Measurements from ENCODE around the gene TECTB. TPM values are rescaled to one million over a fixed set of nuclear protein-coding genes. Genes with fewer than 3 reads are reported as not detected.

The TECTB gene
- total RNA-seq, 2 donors from 2014 or later = not detected

DNA sequence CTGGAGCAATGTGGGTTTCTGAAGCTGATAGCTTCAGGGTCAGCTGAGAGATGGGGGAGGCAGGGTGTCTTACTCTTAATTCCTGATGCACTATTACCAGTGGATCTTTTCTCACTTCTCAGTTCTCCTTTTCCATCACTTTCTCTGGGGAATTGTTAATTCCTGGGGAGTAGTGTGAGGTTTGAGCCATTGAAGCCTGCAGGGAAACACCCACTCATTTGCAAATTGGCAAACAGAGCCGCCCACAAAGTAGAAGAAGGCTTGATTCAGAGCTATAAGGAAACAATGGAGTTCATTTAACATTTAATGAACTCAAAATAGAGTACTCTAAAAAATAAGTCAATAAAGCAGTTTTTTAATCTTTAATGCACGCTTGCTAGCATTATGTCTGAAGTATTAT is 4.3 kb upstream of the TECTB start:
- peaks cover 17% of the 10 kb centered on the region for H3K27me3 ChIP-seq (ENCODE audit: control insufficient read depth, insufficient read depth, low read length, poor library complexity, severe bottlenecking)
- Mint-ChIP-seq H3K4me1 (peaks cover 18% of the 10 kb centered on the region), H3K27me3 (ENCODE audit: insufficient read depth) (peaks cover 20% of the 10 kb centered on the region), H3K4me3 (no peak overlapping the region), H3K9me3 (peaks cover 2% of the 10 kb centered on the region), H3K27ac (no peak overlapping the region), H3K36me3 (ENCODE audit: low read depth) (no peaks in the 10 kb centered on the region)
- peaks cover 4% of the 10 kb centered on the region for H3K4me1 ChIP-seq (ENCODE audit: control insufficient read depth, insufficient read depth, low read length)
- no peaks in the 10 kb centered on the region for H3K9me3 ChIP-seq (ENCODE audit: control insufficient read depth, low read length)
- WGBS, 2 experiments (ENCODE audit: insufficient coverage in 1 of 2, insufficient read length in 1 of 2) = 56 to 100% methylated on average over 1 to 2 of the region's 2 CpGs
- no peak overlapping the region for H3K4me3 ChIP-seq (ENCODE audit: low read length)
- no peak overlapping the region for H3K27ac ChIP-seq (ENCODE audit: low read depth, low read length)
- no peaks in the 10 kb centered on the region for H3K36me3 ChIP-seq (ENCODE audit: control insufficient read depth, insufficient read depth, low read length)
- TF ChIP-seq, protein P1, sequence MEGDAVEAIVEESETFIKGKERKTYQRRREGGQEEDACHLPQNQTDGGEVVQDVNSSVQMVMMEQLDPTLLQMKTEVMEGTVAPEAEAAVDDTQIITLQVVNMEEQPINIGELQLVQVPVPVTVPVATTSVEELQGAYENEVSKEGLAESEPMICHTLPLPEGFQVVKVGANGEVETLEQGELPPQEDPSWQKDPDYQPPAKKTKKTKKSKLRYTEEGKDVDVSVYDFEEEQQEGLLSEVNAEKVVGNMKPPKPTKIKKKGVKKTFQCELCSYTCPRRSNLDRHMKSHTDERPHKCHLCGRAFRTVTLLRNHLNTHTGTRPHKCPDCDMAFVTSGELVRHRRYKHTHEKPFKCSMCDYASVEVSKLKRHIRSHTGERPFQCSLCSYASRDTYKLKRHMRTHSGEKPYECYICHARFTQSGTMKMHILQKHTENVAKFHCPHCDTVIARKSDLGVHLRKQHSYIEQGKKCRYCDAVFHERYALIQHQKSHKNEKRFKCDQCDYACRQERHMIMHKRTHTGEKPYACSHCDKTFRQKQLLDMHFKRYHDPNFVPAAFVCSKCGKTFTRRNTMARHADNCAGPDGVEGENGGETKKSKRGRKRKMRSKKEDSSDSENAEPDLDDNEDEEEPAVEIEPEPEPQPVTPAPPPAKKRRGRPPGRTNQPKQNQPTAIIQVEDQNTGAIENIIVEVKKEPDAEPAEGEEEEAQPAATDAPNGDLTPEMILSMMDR (conservative IDR thresholded peaks at IDR 0.05) = no peak
- DNase-seq = no peak
- no peak overlapping the region for H3K9ac ChIP-seq (ENCODE audit: extremely low read depth, low read length, poor library complexity, severe bottlenecking)

DNA sequence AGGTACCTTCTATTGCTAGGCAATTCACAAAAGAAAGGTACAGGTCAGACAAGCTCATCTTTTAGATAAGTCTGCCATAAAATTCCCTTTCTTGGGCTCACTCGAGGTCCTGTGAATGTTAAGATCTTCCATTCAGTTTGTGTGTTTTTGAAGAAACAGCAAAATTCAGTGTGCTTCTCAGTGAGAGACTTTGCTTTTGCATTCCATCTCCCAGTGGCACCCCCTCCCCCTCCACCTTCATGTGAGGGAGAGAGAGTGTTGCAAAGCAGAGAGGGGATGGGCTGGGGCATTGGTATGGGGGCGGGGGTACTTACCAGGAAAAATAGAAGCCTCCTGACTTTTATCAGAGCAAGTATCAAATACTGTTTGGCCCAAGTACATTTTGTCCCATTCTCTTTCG is 3.8 kb upstream of the TECTB start:
- H3K4me1 ChIP-seq (ENCODE audit: control insufficient read depth, insufficient read depth, low read length) = peaks cover 4% of the 10 kb centered on the region
- WGBS, 2 experiments (ENCODE audit: insufficient coverage in 1 of 2, insufficient read length in 1 of 2) = 9 to 30% methylated on average over 1 to 3 of the region's 3 CpGs
- H3K4me3 Mint-ChIP-seq = no peak overlapping the region
- peaks cover 20% of the 10 kb centered on the region for H3K27me3 ChIP-seq (ENCODE audit: control insufficient read depth, insufficient read depth, low read length, poor library complexity, severe bottlenecking)
- H3K9me3 Mint-ChIP-seq = peaks cover 2% of the 10 kb centered on the region
- peak; percentile 65 for DNase-seq
- peaks cover 20% of the 10 kb centered on the region for H3K27me3 Mint-ChIP-seq (ENCODE audit: insufficient read depth)
- H3K27ac Mint-ChIP-seq = no peak overlapping the region
- H3K4me3 ChIP-seq (ENCODE audit: low read length) = no peak overlapping the region
- no peak overlapping the region for H3K27ac ChIP-seq (ENCODE audit: low read depth, low read length)
- H3K36me3 ChIP-seq (ENCODE audit: control insufficient read depth, insufficient read depth, low read length) = no peaks in the 10 kb centered on the region
- H3K9ac ChIP-seq (ENCODE audit: extremely low read depth, low read length, poor library complexity, severe bottlenecking) = no peak overlapping the region
- no peaks in the 10 kb centered on the region for H3K36me3 Mint-ChIP-seq (ENCODE audit: low read depth)
- TF ChIP-seq, protein P1 (conservative IDR thresholded peaks at IDR 0.05) = no peak
- H3K9me3 ChIP-seq (ENCODE audit: control insufficient read depth, low read length) = no peaks in the 10 kb centered on the region
- H3K4me1 Mint-ChIP-seq = peaks cover 18% of the 10 kb centered on the region

DNA sequence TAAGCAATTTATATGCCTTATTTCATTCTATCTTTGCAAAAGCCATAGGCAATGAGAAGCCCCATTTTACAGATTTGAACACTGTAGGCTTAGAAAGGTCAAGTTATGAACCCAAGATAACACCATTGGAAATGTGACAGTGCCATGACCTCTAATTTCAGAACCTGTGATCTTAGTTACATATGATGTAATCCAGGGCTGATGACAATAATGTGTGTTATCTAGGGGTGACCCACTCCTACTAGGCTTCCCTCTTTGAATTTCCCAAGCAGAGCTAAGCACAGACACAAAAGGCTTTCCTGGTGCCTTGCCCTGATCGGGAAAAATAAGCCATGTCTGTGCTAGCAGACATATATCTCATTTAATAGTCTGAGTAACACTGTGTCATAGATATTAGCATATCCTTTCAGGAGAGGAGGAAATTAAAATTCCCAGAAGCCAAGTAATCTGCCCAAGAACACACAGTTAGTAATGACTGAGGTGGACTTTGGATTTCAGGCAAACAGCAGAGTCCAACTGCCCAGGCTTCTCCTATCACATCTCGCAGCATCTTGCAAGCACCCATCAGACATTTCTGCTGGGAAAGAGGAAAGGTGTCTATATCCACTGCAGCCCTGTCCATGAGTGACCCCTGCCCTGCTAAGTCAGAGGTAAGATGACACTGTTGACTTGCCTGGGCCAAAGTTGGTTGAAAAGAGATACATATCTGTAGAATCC is 2.8 kb upstream of the TECTB start:
- peaks cover 18% of the 10 kb centered on the region for H3K4me1 Mint-ChIP-seq
- 88 to 100% methylated on average over 2 of the region's 2 CpGs for WGBS, 2 experiments (ENCODE audit: insufficient coverage in 1 of 2, insufficient read length in 1 of 2)

More for the DNA sequence above, 2.8 kb upstream of the TECTB start:
- Histone ChIP-seq H3K9ac (ENCODE audit: extremely low read depth, low read length, poor library complexity, severe bottlenecking) (no peak overlapping the region), H3K4me1 (ENCODE audit: control insufficient read depth, insufficient read depth, low read length) (peaks cover 4% of the 10 kb centered on the region), H3K27ac (ENCODE audit: low read depth, low read length) (no peak overlapping the region), H3K27me3 (ENCODE audit: control insufficient read depth, insufficient read depth, low read length, poor library complexity, severe bottlenecking) (peaks cover 22% of the 10 kb centered on the region), H3K4me3 (ENCODE audit: low read length) (no peak overlapping the region), H3K36me3 (ENCODE audit: control insufficient read depth, insufficient read depth, low read length) (no peaks in the 10 kb centered on the region), H3K9me3 (ENCODE audit: control insufficient read depth, low read length) (no peaks in the 10 kb centered on the region)
- H3K9me3 Mint-ChIP-seq = peaks cover 2% of the 10 kb centered on the region
- DNase-seq = no peak
- no peak overlapping the region for H3K27ac Mint-ChIP-seq
- H3K36me3 Mint-ChIP-seq (ENCODE audit: low read depth) = no peaks in the 10 kb centered on the region
- H3K27me3 Mint-ChIP-seq (ENCODE audit: insufficient read depth) = peaks cover 27% of the 10 kb centered on the region
- TF ChIP-seq, protein P1 (conservative IDR thresholded peaks at IDR 0.05) = no peak
- H3K4me3 Mint-ChIP-seq = no peak overlapping the region

Data from endodermal cell (in vitro differentiated cells).